K562 (cell line): ENCODE data around the gene ADAMTS7. TPM values are rescaled to one million over a fixed set of nuclear protein-coding genes. Genes with fewer than 3 reads are reported as not detected.

ENCODE experiments used
- CCNT2 ChIP-seq: IDR thresholded peaks from 2 replicates; pipeline ENCODE4 v1.6.1; 2011; ENCODE audit warnings: borderline replicate concordance, low read depth, mild to moderate bottlenecking, moderate library complexity, mixed read lengths, low read length; ENCODE audit not compliant: insufficient read length; ENCODE audit errors: extremely low read depth
- ELF4 ChIP-seq: fragments of 450-650 bp; formaldehyde crosslinking; IDR thresholded peaks from 2 replicates; pipeline ENCODE4 v1.4.0; 2022; ENCODE audit warnings: missing genetic modification characterization
- ID3 ChIP-seq, 2 experiments: fragments of 250-450 bp in 1 of 2; fragments of 450-650 bp in 1 of 2; sonication (Bioruptor Pico) in 1 of 2; IDR thresholded peaks; 2 replicates each; pipeline versions ENCODE4 v1.6.1 to v1.8.0; 2016 to 2021; ENCODE audit warnings: mild to moderate bottlenecking in 2 of 2, moderate library complexity in 2 of 2, missing compliant biosample characterization in 1 of 2, missing genetic modification characterization in 1 of 2
- JUNB ChIP-seq: fragments of 450-650 bp; formaldehyde crosslinking; conservative IDR thresholded peaks from 2 replicates; pipeline ENCODE4 v1.4.0; 2020; ENCODE audit warnings: mild to moderate bottlenecking
- MBD2 ChIP-seq: sonication (generic); IDR thresholded peaks from 2 replicates; pipeline ENCODE4 v1.6.1; 2016; ENCODE audit warnings: low read depth, borderline replicate concordance
- NONO ChIP-seq, 2 experiments: fragments of 200-400 bp in 1 of 2; fragments of 450-650 bp in 1 of 2; formaldehyde crosslinking in 1 of 2; IDR thresholded peaks; 2 replicates each; pipeline ENCODE4 v1.6.1; 2017; ENCODE audit warnings: low read depth in 2 of 2, mild to moderate bottlenecking in 2 of 2, moderate library complexity in 2 of 2, low read length in 1 of 2
- PHB2 ChIP-seq: fragments of 450-650 bp; IDR thresholded peaks from 2 replicates; pipeline ENCODE4 v1.6.1; 2017; ENCODE audit warnings: low read depth
- RFX5 ChIP-seq: IDR thresholded peaks from 2 replicates; pipeline ENCODE4 v1.6.1; 2011; ENCODE audit warnings: low read depth, mild to moderate bottlenecking, improper control_type of control experiment, low read length
- SREBF1 ChIP-seq: fragments of 150-350 bp; IDR thresholded peaks from 2 replicates; pipeline ENCODE4 v1.6.1; 2014; ENCODE audit warnings: antibody characterized with exemption, low read depth, low read length, borderline replicate concordance
- TAF15 ChIP-seq: fragments of 200-400 bp; formaldehyde crosslinking; IDR thresholded peaks from 2 replicates; pipeline ENCODE4 v1.6.1; 2017; ENCODE audit warnings: mild to moderate bottlenecking, low read depth, low read length, moderate library complexity
- YBX1 ChIP-seq: fragments of 450-650 bp; IDR thresholded peaks from 2 replicates; pipeline ENCODE4 v1.7.1; 2016; ENCODE audit warnings: mild to moderate bottlenecking
- ZBED1 ChIP-seq: IDR thresholded peaks from 2 replicates; pipeline ENCODE4 v1.6.1; 2014
- ZNF263 ChIP-seq: sonication (generic); formaldehyde crosslinking; IDR thresholded peaks from 2 replicates; pipeline ENCODE4 v1.8.0; 2022; ENCODE audit warnings: mild to moderate bottlenecking, missing genetic modification reagents, borderline replicate concordance
- ZNF551 ChIP-seq: fragments of 250-450 bp; sonication (Bioruptor Pico); IDR thresholded peaks from 2 replicates; pipeline ENCODE4 v1.5.0; 2021; ENCODE audit warnings: mild to moderate bottlenecking, moderate library complexity
- polyA plus RNA-seq, 8 experiments: library from polyadenylated mRNA; depleted of rRNA in 4 of 8; stranded (reverse) in 5 of 8; unstranded in 3 of 8; fragments of >200 nt; fragmentation: Nextera tagmentation in 2 of 8; fragmentation: Illumina TruSeq in 1 of 8; extraction: Ambion mirVana in 2 of 8; extraction: Trizol in 1 of 8; gene quantifications; 2 replicates each; pipeline versions ENCODE4 v1.2.1 to v1.2.3, GENCODE V29; 2011 to 2014; ENCODE audit warnings: inconsistent platforms in 1 of 8, missing spikeins in 1 of 8
- total RNA-seq, 7 experiments: library from RNA; depleted of rRNA in 6 of 7; stranded (reverse); fragments of >200 nt in 6 of 7; fragmentation: Illumina TruSeq in 2 of 7; extraction: Trizol in 2 of 7; gene quantifications; 2 replicates each; pipeline versions ENCODE4 v1.2.1 to v1.2.3, GENCODE V29; 2011 to 2021; ENCODE audit warnings: low replicate concordance in 1 of 7
- TF ChIP-seq, protein P1 (sequence below): sonication (generic); formaldehyde crosslinking; IDR thresholded peaks from 2 replicates; pipeline ENCODE4 v1.8.1; 2023; ENCODE audit warnings: mild to moderate bottlenecking, missing genetic modification reagents
- TF ChIP-seq, protein P2 (sequence below): sonication (generic); formaldehyde crosslinking; IDR thresholded peaks from 2 replicates; pipeline ENCODE4 v1.8.0; 2023; ENCODE audit warnings: mild to moderate bottlenecking, missing genetic modification reagents
- TF ChIP-seq, protein P3 (sequence below), 2 experiments: fragments of 450-650 bp in 1 of 2; IDR thresholded peaks; 2 replicates each; pipeline ENCODE4 v1.6.1; 2011 to 2017; ENCODE audit warnings: low read depth in 2 of 2, antibody characterized with exemption in 1 of 2, borderline replicate concordance in 1 of 2, low read length in 1 of 2, mild to moderate bottlenecking in 1 of 2, mixed read lengths in 1 of 2; ENCODE audit not compliant: control insufficient read depth in 1 of 2

Gene ADAMTS7
- total and polyA plus RNA-seq, 9 of the 15 experiments (the other 6 are each of a cell fraction or from before 2014, with no cell fraction given), result 0.05 to 0.07 TPM; not detected in 7

DNA sequence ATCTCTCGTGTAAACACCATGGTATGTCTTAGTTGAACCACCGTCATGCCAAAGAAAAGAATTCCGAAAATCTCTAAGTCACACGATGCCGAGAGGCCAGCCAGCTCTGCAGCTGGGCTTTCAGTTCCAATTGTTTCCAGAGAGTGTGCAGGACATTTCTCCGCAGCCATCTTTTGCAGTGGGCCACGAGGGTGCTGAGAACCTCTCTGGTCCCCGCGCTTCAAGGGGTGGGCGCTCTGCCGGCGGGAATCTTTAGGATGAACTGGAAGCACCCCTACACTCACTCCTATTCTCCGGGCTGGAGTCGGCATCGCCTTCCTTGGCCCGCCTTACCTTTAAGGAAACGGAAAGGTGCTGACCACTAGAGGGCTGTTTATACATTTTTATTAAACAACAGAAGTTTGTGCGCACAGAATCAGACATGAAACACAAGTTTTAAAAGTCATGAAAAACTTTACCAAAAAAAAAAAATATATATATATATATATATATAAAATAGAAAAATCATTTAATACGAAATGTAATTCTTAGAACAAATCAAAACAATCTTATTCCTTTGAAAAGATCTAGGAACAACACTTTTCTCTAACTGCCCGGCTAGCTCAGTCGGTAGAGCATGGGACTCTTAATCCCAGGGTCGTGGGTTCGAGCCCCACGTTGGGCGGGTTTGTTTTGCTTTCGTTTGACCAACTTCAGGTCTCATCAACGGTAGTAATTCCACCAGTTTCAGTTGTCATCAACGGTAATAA, 48.9 kb upstream of the ADAMTS7 start (continued):
- TF ChIP-seq PHB2 (no peak), ZBED1 (no peak), YBX1 (no peak), ID3 (CRISPR knock-in tag; IDR thresholded peaks at IDR 0.05) (no peak), ID3 (tag; IDR thresholded peaks at IDR 0.05) (no peak), SREBF1 (no peak), CCNT2 (no peak), ELF4 (CRISPR knock-in tag) (no peak), ZNF263 (CRISPR knock-in tag) (no peak), NONO (IDR thresholded peaks at IDR 0.05; ENCODE audit: low read depth in 2 of 2, low read length in 1 of 2) (no peak), ZNF551 (no peak), RFX5 (no peak), MBD2 (no peak), TAF15 (no peak), JUNB (CRISPR knock-in tag) (no peak)
- TF ChIP-seq, protein P1, sequence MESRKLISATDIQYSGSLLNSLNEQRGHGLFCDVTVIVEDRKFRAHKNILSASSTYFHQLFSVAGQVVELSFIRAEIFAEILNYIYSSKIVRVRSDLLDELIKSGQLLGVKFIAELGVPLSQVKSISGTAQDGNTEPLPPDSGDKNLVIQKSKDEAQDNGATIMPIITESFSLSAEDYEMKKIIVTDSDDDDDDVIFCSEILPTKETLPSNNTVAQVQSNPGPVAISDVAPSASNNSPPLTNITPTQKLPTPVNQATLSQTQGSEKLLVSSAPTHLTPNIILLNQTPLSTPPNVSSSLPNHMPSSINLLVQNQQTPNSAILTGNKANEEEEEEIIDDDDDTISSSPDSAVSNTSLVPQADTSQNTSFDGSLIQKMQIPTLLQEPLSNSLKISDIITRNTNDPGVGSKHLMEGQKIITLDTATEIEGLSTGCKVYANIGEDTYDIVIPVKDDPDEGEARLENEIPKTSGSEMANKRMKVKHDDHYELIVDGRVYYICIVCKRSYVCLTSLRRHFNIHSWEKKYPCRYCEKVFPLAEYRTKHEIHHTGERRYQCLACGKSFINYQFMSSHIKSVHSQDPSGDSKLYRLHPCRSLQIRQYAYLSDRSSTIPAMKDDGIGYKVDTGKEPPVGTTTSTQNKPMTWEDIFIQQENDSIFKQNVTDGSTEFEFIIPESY (CRISPR knock-in tag), result no peak
- TF ChIP-seq, protein P2, sequence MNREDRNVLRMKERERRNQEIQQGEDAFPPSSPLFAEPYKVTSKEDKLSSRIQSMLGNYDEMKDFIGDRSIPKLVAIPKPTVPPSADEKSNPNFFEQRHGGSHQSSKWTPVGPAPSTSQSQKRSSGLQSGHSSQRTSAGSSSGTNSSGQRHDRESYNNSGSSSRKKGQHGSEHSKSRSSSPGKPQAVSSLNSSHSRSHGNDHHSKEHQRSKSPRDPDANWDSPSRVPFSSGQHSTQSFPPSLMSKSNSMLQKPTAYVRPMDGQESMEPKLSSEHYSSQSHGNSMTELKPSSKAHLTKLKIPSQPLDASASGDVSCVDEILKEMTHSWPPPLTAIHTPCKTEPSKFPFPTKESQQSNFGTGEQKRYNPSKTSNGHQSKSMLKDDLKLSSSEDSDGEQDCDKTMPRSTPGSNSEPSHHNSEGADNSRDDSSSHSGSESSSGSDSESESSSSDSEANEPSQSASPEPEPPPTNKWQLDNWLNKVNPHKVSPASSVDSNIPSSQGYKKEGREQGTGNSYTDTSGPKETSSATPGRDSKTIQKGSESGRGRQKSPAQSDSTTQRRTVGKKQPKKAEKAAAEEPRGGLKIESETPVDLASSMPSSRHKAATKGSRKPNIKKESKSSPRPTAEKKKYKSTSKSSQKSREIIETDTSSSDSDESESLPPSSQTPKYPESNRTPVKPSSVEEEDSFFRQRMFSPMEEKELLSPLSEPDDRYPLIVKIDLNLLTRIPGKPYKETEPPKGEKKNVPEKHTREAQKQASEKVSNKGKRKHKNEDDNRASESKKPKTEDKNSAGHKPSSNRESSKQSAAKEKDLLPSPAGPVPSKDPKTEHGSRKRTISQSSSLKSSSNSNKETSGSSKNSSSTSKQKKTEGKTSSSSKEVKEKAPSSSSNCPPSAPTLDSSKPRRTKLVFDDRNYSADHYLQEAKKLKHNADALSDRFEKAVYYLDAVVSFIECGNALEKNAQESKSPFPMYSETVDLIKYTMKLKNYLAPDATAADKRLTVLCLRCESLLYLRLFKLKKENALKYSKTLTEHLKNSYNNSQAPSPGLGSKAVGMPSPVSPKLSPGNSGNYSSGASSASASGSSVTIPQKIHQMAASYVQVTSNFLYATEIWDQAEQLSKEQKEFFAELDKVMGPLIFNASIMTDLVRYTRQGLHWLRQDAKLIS (CRISPR knock-in tag), result no peak
- TF ChIP-seq, protein P3, sequence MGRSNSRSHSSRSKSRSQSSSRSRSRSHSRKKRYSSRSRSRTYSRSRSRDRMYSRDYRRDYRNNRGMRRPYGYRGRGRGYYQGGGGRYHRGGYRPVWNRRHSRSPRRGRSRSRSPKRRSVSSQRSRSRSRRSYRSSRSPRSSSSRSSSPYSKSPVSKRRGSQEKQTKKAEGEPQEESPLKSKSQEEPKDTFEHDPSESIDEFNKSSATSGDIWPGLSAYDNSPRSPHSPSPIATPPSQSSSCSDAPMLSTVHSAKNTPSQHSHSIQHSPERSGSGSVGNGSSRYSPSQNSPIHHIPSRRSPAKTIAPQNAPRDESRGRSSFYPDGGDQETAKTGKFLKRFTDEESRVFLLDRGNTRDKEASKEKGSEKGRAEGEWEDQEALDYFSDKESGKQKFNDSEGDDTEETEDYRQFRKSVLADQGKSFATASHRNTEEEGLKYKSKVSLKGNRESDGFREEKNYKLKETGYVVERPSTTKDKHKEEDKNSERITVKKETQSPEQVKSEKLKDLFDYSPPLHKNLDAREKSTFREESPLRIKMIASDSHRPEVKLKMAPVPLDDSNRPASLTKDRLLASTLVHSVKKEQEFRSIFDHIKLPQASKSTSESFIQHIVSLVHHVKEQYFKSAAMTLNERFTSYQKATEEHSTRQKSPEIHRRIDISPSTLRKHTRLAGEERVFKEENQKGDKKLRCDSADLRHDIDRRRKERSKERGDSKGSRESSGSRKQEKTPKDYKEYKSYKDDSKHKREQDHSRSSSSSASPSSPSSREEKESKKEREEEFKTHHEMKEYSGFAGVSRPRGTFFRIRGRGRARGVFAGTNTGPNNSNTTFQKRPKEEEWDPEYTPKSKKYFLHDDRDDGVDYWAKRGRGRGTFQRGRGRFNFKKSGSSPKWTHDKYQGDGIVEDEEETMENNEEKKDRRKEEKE (IDR thresholded peaks at IDR 0.05; ENCODE audit: borderline replicate concordance in 1 of 2, control insufficient read depth in 1 of 2, low read depth in 2 of 2, low read length in 1 of 2), result no peak
